HUES64 (cell line): ENCODE data around the gene MRPS31.
"Not testable (repeated sequence)": the region's sequence is repeated elsewhere in the genome, so short reads cannot be mapped to it uniquely, and the experiment has no call there.

ENCODE experiments used
- H3K27ac ChIP-seq: 2 replicates; pipeline ENCODE4 v1.7.0; 2013; ENCODE audit warnings: low read depth, low read length, inconsistent platforms
- H3K27me3 ChIP-seq: 2 replicates; pipeline ENCODE4 v1.6.1; 2013; ENCODE audit warnings: mild to moderate bottlenecking, low read length; ENCODE audit not compliant: insufficient read depth
- H3K36me3 ChIP-seq: 2 replicates; pipeline ENCODE4 v1.6.1; 2013; ENCODE audit warnings: mild to moderate bottlenecking, low read length; ENCODE audit not compliant: insufficient read depth
- H3K4me1 ChIP-seq: 2 replicates; pipeline ENCODE4 v1.6.1; 2013; ENCODE audit warnings: mild to moderate bottlenecking, low read length, moderate library complexity; ENCODE audit not compliant: insufficient read depth
- H3K4me3 ChIP-seq: 2 replicates; pipeline ENCODE4 v1.5.1; 2013; ENCODE audit warnings: mild to moderate bottlenecking, low read length, moderate library complexity
- H3K9ac ChIP-seq: 2 replicates; pipeline ENCODE4 v1.6.1; 2013; ENCODE audit warnings: mild to moderate bottlenecking, low read depth, low read length
- H3K9me3 ChIP-seq: 2 replicates; pipeline ENCODE4 v1.6.1; 2013; ENCODE audit warnings: low read depth, low read length; ENCODE audit not compliant: insufficient read depth
- WGBS: fragments of 150-250, 120-280 bp; methylation state at CpG from one replicate; pipeline ENCODE4 v1.1.7; 2013; ENCODE audit warnings: missing lambda C conversion rate; 5-methylcytosine and 5-hydroxymethylcytosine counted together

MRPS31 gene

GRCh38 chr13:40788540-40789274 is 17.7 kb upstream of the MRPS31 start:
- Histone ChIP-seq H3K27ac (peak overlapping the region; percentile 85; the same call in 1 of the 2 replicates), H3K4me3 (peak overlapping the region; percentile 80), H3K9ac (peak overlapping the region; percentile 90)
- H3K27me3 ChIP-seq, H3K4me1 ChIP-seq, H3K9me3 ChIP-seq, H3K36me3 ChIP-seq: not testable (repeated sequence)
- 73% methylated on average over 16 of the region's 18 CpGs for WGBS

GRCh38 chr13:40787062-40787461 is 16.1 kb upstream of the MRPS31 start:
- Histone ChIP-seq H3K36me3 (no peaks in the 10 kb centered on the region), H3K27me3 (no peaks in the 10 kb centered on the region), H3K9me3 (no peaks in the 10 kb centered on the region), H3K27ac (no peak overlapping the region), H3K4me1 (peaks cover 5% of the 10 kb centered on the region; the same call in 1 of the 2 replicates), H3K4me3 (no peak overlapping the region), H3K9ac (no peak overlapping the region)
- WGBS, result 94% methylated on average over 4 of the region's 5 CpGs

GRCh38 chr13:40786568-40786996 is 15.6 kb upstream of the MRPS31 start:
- no peak overlapping the region for H3K4me3 ChIP-seq
- WGBS, result 95% methylated on average over 4 of the region's 4 CpGs

GRCh38 chr13:40784540-40784939 is 13.6 kb upstream of the MRPS31 start:
- Histone ChIP-seq H3K36me3 (no peaks in the 10 kb centered on the region), H3K4me1 (no peaks in the 10 kb centered on the region), H3K9me3 (no peaks in the 10 kb centered on the region), H3K27ac (no peak overlapping the region), H3K4me3 (no peak overlapping the region), H3K9ac (no peak overlapping the region), H3K27me3 (no peaks in the 10 kb centered on the region)
- WGBS, result 97% methylated on average over 4 of the region's 4 CpGs

More at GRCh38 chr13:40786568-40786996, 15.6 kb upstream of the MRPS31 start:
- Histone ChIP-seq H3K4me1 (peaks cover 5% of the 10 kb centered on the region; the same call in 1 of the 2 replicates), H3K27ac (no peak overlapping the region), H3K27me3 (no peaks in the 10 kb centered on the region), H3K36me3 (no peaks in the 10 kb centered on the region), H3K9me3 (no peaks in the 10 kb centered on the region), H3K9ac (no peak overlapping the region)

- not testable (repeated sequence) for H3K27me3 ChIP-seq, H3K36me3 ChIP-seq, H3K4me3 ChIP-seq, H3K9ac ChIP-seq, H3K27ac ChIP-seq, H3K4me1 ChIP-seq, H3K9me3 ChIP-seq
- WGBS, result 100% methylated on average over 1 of the region's 1 CpG
Observed at GRCh38 chr13:40782971-40783370, 12.0 kb upstream of the MRPS31 start.

GRCh38 chr13:40781717-40782116 is 10.7 kb upstream of the MRPS31 start:
- 95% methylated on average over 11 of the region's 11 CpGs for WGBS
- no peaks in the 10 kb centered on the region for H3K9me3 ChIP-seq
- no peak overlapping the region for H3K4me3 ChIP-seq
- no peak overlapping the region for H3K9ac ChIP-seq
- no peaks in the 10 kb centered on the region for H3K27me3 ChIP-seq
- H3K36me3 ChIP-seq, result no peaks in the 10 kb centered on the region
- no peaks in the 10 kb centered on the region for H3K4me1 ChIP-seq
- no peak overlapping the region for H3K27ac ChIP-seq

GRCh38 chr13:40780822-40781401 is 9.9 kb upstream of the MRPS31 start:
- Histone ChIP-seq H3K27me3 (no peaks in the 10 kb centered on the region), H3K4me3 (no peak overlapping the region), H3K9me3 (no peaks in the 10 kb centered on the region), H3K4me1 (no peaks in the 10 kb centered on the region), H3K27ac (no peak overlapping the region), H3K9ac (no peak overlapping the region), H3K36me3 (no peaks in the 10 kb centered on the region)
- WGBS, result 74% methylated on average over 14 of the region's 14 CpGs

- Histone ChIP-seq H3K4me1 (no peaks in the 10 kb centered on the region), H3K4me3 (no peak overlapping the region)
- WGBS, result 89% methylated on average over 3 of the region's 5 CpGs
Observed at GRCh38 chr13:40779796-40780285, 8.9 kb upstream of the MRPS31 start.

GRCh38 chr13:40779049-40779448 is 8.1 kb upstream of the MRPS31 start:
- no peaks in the 10 kb centered on the region for H3K27me3 ChIP-seq
- no peaks in the 10 kb centered on the region for H3K4me1 ChIP-seq
- no peak overlapping the region for H3K27ac ChIP-seq
- no peaks in the 10 kb centered on the region for H3K36me3 ChIP-seq
- H3K4me3 ChIP-seq, result no peak overlapping the region
- H3K9me3 ChIP-seq, result no peaks in the 10 kb centered on the region
- WGBS, result 61% methylated on average over 4 of the region's 4 CpGs
- H3K9ac ChIP-seq, result no peak overlapping the region

More at GRCh38 chr13:40779796-40780285, 8.9 kb upstream of the MRPS31 start:
- Histone ChIP-seq H3K36me3 (no peaks in the 10 kb centered on the region), H3K27ac (no peak overlapping the region), H3K9ac (no peak overlapping the region), H3K9me3 (no peaks in the 10 kb centered on the region), H3K27me3 (no peaks in the 10 kb centered on the region)

GRCh38 chr13:40777809-40778175 is 6.8 kb upstream of the MRPS31 start:
- Histone ChIP-seq H3K36me3 (no peaks in the 10 kb centered on the region), H3K27ac (no peak overlapping the region), H3K9ac (no peak overlapping the region), H3K9me3 (no peaks in the 10 kb centered on the region), H3K4me3 (no peak overlapping the region), H3K27me3 (no peaks in the 10 kb centered on the region), H3K4me1 (no peaks in the 10 kb centered on the region)
- 72% methylated on average over 3 of the region's 3 CpGs for WGBS

GRCh38 chr13:40777166-40777808 is 6.3 kb upstream of the MRPS31 start:
- peak overlapping the region; percentile 56 for H3K4me3 ChIP-seq
- no peak overlapping the region for H3K27ac ChIP-seq
- H3K4me1 ChIP-seq, result no peaks in the 10 kb centered on the region
- WGBS, result 25% methylated on average over 7 of the region's 7 CpGs
- H3K36me3 ChIP-seq, result no peaks in the 10 kb centered on the region
- H3K9me3 ChIP-seq, result no peaks in the 10 kb centered on the region
- no peaks in the 10 kb centered on the region for H3K27me3 ChIP-seq
- no peak overlapping the region for H3K9ac ChIP-seq
